Embryonic facial prominence (tissue), 1 donor: Measurements from ENCODE around the gene GABRD.
"Not testable (repeated sequence)": the region's sequence is repeated elsewhere in the genome, so short reads cannot be mapped to it uniquely, and the experiment has no call there.

Experiments
- DNase-seq: peaks from one replicate; pipeline ENCODE4 v3.0.0-alpha.2; 2016; ENCODE audit errors: extremely low spot score

The GABRD gene, protein sequence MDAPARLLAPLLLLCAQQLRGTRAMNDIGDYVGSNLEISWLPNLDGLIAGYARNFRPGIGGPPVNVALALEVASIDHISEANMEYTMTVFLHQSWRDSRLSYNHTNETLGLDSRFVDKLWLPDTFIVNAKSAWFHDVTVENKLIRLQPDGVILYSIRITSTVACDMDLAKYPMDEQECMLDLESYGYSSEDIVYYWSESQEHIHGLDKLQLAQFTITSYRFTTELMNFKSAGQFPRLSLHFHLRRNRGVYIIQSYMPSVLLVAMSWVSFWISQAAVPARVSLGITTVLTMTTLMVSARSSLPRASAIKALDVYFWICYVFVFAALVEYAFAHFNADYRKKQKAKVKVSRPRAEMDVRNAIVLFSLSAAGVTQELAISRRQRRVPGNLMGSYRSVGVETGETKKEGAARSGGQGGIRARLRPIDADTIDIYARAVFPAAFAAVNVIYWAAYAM

DNA sequence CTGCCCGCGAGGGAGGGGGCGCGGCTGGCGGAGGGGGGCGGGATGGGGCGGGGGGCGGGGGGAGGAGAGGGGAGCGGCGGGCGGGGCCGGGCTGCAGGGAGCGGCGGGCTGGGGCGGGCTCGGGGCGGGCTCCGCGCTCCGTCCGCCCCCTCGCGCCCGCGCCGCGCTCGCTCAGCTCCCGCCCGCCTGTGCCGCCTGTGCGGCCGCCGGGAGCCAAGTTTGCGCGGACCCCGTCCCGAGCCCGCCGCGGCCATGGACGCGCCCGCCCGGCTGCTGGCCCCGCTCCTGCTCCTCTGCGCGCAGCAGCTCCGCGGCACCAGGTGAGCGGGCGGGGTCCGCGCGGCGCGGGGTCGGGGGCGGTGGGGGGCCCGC is at the start of gene GABRD:
Gene GABRD, plus strand, starts transcription at position 174 of the 372 bp plus-strand sequence. Its CDS starts 79 bp downstream, at position 253.
- no peak for DNase-seq

DNA sequence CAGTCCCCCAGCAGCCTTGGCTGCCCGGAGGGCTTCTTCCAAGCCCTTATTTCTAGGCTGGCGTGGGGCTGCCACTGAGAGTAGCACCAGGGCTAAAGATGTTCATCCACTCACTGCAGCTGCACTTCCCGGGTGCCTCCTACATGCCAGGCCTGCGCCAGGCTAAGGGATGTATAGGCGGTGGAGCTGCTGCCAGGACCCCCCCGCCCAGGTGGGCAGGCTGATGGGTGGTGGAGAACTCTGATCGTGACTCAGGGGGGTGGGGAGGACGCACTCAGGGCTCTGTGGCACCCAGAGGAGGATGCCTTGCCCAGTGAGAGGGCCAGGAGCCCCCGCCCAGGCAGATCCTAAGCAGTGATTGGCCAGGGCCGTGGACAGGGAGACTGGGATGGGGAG is 49.6 kb upstream of the GABRD start:
- DNase-seq: no peak

DNA sequence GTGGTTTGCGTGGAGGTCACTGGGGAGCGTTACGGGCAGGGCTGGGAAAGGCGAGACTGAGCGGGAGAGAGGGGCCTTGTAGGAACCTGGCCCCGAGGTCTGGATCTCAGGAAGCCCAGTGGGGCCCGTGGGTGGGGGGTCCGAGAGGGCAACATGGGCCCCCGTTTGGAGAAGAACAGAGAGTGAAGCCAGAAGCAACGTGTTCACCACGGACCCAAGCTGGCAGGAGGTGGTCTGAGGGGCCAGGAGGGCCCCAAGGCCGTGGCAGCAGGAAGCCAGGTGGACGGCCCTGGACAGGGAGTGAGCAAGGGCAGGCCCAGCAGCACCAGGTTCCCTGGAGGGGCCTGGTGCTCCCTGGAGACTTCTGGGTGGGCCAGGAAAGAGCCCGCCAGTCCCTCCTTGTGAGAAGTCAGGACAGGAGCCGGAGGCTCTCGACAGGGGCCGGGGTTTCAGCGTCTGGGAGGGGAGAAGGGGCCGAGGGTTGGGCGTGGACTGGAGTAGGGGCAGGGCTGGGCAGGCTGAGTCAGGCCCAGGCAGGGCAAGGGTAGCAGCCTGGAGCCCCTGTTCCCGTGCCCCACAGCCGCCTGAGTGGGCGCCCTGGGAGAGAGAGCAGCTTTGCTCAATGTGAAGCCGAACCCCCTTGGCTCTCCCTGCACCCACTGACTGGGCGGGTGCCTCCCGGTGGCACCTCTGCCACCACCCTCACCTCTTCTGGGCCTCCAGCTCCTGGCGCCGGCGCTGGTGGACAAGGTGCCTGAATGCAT is 49.0 kb upstream of the GABRD start:
- DNase-seq: no peak

DNA sequence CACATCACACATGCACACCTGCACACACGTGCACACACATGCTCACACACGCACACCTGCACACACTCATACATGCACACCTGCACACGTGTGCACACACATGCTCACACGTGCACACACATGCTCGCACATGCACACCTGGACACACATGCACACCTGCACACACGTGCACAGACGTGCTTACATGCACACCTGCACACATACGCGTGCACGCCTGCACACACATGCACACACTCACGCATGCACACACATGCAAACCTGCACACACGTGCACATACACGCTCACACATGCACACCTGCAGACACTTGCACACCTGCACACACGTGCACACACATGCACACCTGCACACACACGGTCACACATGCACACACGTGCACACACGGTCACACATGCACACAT is 48.1 kb upstream of the GABRD start:
- DNase-seq: no peak

DNA sequence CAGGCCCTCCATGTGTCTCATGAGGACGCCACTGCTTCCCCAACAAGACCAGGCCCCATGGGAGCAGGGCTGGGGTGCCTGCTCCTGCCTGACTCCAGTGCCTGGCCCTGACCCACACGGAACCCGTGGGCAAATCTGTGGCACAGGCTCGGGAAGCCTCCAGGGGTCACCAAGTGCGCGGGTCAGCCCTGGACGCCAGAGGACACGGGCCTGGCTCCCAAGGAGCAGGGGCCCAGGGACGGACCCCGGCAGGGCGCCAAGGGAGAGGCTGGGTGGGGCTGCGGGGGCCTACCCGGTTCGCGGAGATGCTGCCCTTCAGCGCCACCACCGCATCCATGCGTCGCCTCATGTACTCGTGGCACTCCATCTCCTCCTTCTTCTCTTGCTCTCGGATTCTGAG is 47.5 kb upstream of the GABRD start:
- no peak for DNase-seq

DNA sequence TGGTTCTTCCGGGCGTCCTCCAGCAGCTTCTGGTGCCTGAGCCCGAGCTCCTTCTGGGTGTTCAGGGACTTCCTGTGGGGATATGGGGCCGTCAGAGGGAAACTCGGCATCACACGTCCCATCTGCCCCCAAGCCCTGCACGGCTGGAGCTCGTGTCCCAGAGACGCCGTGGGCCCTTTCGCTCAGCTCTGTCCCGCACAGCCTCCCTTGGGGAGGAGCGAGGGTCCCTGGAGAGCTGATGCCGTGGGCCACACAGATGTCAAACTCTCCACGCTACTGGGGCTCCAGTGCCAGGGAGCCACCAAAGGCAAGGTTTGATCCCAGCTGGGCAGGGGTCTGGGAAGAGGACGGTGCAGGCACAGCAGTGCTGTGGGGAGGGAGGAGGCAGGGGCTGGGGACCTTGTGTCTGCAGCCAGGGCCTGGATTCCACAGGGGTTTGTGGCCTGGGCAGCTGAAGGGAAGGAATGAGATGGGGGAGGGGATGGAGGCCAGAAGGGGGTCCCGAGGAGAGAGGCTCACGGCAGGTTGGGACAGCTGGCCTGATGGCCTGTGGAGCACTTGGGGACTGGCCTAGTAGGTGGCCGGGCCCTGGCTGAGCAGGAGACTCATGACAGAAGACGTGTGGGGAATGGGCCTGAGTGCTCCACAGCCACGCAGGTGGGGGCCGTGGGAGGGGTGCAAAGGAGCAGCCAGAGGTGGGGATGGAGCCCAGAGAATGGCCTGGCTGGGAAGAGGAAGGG is 46.0 kb upstream of the GABRD start:
- no peak for DNase-seq

DNA sequence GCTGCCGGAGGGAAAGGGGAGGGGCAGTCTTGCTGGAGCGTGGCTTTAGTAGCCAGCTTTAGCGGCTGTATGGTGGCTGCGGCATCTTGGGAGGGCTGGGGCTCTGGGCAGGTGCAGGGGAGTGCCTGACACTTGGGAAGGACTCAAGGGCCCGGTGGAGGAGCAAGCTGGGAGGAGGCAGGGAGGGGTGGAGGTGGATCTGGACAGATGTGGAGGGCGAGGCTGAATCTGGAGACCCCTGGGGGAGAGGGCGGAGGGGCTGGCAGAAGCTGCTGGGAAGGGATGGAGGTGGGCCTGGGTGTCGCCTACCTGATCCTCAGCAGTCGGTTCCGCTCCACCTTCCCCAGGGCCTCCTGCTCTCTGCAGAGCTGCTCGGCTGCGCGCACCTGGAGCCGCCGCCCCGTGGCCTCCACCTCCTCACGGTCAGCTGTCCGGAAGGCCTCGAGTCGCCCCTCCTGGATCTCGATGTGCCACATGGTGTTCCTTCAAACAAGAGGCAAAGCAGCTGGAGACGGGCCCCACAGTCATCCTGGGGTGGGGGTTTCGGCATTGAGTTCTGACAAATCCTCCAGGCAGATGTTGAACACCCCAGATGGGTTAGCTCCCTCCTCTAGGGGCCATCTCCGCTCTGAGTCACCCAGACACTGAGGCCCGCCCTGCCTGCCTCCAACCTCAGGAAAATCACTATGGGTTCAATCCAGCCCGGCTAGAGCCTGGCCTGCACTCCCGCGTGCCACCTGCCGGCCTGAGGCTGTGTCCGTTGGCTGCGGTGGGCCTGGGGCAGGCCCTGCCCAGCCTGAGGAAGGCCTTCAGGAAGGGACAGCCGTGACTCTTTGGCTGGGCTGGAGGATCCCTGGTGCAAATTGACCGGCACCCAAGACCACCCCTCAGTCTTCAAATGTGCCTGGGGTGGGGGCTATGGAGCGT is 45.2 kb upstream of the GABRD start:
- DNase-seq: no peak

DNA sequence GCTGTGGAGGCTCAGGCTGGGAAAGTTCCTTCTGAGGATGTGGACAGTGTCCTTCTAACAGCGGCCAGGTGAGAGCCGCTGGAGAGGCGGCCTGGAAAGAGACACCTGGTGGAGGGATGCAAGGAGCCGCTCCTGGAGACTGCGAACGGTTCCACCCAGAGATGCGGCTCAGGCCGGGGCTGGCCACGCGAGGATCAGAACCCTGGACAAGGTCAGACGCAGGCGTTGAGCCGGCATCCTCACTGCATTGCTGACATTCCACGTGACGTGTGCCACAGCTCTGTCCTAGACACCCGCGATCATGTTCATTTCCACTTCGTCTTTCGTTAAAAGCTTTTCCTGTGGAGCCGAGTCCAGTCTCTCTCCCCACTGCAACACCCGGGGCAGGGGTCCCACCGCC is 44.3 kb upstream of the GABRD start:
- DNase-seq: no peak

DNA sequence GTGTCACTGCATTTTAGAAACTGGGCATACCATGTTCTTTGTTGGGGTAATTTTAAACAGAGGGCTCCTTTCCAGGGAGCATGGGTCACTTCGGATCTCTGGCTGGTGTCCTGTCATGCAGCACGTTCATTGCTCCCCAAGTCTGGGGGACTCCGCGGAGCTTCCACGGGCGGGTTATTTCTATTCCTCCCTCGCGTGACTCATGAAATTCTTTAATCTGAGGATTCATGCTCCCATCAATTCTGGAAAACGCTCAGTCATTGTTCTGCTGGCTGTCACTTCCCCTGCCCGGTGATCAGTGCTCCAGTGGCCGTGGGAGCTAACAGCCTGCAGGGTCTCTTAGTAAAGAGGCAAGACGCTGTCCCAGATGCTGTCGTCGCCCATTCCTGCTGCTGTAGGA is 43.6 kb upstream of the GABRD start:
- DNase-seq: no peak

DNA sequence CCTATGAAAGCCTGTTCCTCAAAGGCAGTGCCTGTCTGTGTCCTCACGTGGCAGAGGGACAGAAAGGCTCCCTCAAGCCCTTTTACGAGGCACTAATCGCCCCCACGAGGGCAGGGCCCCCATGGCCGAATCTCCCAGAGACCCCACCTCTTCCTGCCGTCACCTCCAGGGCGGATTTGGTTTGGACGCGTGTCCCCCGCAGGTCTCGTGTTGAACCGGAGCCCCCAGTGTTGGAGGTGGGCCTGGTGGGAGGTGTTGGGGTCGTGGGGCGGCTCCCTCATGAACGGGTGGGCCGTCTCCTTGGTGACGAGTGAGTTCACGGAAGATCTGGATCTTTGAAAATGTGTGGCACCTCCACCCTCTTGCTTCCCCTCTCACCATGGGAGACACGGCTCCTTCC is 43.1 kb upstream of the GABRD start:
- DNase-seq: no peak

DNA sequence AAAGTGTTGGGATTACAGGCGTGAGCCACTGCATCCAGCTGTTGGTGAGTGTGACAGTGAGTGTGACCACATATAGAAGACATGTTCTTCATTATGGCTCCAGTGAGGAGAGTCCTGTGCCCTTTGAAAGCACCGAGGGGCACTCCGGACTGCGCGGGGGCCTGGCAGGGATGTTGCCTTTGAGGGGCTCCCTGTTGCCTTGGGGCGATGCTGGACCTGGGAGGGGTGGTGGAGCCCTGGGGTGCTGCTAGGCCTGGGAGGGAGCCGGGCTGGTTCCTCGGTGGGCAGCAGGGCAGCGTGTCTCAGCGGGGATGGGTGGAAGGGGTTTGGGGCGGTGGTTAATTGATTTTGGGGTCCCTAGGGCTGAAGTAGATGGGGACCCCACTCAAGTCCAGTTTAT is 41.0 kb upstream of the GABRD start:
- no peak for DNase-seq

DNA sequence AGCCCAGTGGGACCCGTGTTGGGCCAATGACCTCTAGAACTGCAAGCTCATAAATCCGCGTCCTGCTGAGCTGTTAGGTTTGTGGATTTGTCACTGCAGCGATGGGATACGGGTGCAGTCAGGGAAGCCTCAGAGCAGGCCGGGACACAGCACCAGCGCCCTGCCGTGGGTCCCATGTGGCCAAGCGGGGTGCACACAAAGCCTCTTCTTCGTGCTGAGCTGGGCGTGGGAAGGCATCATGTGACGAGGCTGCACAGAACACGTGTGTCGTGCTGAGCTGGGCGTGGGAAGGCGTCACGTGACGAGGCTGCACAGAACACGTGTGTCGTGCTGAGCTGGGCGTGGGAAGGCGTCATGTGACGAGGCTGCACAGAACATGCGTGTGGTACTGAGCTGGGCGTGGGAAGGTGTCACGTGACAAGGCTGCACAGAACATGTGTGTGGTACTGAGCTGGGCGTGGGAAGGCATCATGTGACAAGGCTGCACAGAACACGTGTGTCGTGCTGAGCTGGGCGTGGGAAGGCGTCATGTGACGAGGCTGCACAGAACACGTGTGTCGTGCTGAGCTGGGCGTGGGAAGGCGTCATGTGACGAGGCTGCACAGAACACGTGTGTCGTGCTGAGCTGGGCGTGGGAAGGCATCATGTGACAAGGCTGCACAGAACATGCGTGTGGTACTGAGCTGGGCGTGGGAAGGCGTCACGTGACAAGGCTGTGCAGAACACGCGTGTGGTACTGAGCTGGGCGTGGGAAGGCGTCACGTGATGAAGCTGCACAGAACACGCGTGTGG is 40.3 kb upstream of the GABRD start:
- not testable (repeated sequence) for DNase-seq

DNA sequence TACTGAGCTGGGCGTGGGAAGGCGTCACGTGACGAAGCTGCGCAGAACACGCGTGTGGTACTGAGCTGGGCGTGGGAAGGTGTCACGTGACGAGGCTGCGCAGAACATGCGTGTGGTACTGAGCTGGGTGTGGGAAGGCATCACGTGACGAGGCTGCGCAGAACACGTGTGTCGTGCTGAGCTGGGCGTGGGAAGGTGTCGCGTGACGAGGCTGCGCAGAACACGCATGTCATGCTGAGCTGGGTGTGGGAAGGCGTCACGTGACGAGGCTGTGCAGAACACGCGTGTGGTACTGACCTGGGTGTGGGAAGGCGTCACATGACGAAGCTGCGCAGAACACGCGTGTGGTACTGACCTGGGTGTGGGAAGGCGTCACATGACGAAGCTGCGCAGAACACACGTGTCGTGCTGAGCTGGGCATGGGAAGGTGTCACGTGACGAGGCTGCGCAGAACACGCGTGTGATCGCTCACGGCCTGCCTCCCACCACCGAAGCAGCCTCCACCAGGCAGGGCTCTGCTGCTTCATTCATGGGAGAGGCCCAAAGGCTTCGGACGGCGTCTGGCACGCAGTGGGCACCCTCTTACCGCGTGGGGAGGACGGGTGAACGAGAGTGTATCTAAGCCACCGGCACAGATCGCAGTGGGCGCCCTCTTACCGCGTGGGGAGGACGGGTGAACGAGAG is 39.5 kb upstream of the GABRD start:
- DNase-seq: no peak

DNA sequence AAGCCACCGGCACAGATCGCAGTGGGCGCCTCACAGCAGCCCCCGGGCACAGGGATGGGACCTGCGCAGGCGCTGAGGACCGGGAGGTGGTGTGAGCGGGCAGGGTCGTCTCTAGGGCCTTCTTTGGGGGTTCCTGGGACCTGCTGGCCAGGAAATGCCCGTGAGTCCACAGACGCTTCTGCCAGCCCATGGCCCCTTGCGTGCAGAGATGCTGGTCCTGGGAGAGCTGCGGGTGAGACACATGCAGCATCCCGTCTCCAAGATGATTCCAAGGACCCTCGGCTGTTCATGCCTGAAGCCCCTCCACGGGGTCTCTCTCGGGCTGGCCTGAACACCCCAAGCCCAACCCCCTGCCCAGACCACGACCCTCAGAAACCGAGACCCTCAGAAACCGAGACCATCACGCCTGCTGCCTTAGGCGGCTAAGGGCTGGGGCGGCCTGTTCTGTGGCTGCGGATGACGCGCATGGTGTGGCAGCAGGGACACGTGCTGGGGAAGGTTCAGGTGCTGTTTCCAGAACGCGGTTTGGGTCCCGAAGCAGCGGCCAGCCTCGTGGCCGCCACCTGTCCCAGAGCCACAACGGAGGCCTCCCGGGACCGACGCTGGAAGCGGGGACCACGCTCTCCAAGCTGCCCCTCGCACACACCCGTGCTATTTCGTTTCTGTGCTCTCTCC is 38.5 kb upstream of the GABRD start:
- DNase-seq: no peak

DNA sequence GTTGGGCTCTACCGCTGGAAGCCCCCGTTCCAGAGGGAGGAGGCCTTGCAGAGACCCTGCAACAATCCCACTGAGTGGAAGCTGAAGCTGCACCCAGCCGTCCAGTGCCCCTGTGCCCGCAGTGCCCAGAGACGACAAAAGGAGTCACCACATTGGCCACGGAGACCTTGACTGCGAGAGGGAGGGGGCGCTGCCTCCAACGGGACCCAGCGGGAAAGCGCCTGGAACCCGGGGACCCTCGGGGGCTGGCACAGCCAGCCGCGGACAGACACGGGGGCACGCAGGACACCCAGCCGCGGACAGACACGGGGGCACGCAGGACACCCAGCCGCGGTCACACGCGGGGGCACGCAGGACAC is 38.0 kb upstream of the GABRD start:
- no peak for DNase-seq

DNA sequence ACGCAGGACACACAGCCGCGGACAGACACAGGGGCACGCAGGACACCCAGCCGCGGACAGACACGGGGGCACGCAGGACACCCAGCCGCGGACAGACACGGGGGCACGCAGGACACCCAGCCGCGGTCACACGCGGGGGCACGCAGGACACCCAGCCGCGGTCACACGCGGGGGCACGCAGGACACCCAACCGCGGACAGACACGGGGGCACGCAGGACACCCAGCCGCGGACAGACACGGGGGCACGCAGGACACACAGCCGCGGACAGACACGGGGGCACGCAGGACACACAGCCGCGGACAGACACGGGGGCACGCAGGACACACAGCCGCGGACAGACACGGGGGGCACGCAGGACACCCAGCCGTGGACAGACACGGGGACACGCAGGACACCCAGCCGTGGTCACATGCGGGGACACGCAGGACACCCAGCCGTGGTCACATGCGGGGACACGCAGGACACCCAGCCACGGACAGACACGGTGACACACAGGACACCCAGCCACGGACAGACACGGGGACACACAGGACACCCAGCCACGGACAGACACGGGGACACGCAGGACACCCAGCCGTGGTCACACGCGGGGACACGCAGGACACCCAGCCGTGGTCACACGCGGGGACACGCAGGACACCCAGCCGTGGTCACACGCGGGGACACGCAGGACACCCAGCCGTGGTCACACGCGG is 37.4 kb upstream of the GABRD start:
- not testable (repeated sequence) for DNase-seq

DNA sequence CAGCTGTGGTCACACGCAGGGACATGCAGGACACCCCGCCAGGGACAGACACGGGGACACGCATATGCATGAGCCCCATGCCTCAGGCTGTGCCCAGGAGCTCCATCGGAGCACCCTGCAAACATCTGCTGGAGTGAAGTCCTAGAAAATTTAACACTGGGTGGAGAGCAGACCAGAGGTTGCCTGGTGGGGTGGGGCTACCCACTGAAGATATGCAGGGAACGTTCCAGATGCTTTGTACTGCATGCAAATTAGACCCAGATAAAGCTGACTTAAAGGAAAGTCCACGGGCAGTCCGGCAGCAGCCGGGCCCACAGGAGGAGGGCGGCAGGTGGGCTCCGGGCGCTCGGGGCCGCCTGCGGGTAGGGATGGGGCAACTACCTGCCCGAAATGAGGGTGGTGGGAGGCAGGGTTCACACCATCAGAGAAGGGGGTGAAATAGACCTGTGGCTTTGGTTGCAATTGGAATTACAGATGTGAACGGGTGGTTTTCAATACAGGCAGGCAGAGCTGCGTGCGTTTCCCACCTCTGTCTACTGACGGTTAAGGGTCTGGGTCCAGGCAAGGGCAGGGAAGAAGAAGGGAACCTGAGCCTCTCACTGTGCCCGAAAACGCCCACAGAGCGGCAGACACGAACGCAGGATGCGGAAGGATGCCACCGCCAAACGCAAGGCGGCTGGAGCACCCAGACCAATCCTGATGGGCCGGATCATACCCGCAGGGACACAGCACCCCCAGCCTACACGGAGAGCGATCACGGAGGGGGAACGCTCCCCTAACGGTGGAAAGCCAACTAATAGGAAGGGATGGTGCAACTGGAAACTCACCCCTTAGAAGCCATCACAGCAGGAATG is 36.5 kb upstream of the GABRD start:
- DNase-seq: no peak

DNA sequence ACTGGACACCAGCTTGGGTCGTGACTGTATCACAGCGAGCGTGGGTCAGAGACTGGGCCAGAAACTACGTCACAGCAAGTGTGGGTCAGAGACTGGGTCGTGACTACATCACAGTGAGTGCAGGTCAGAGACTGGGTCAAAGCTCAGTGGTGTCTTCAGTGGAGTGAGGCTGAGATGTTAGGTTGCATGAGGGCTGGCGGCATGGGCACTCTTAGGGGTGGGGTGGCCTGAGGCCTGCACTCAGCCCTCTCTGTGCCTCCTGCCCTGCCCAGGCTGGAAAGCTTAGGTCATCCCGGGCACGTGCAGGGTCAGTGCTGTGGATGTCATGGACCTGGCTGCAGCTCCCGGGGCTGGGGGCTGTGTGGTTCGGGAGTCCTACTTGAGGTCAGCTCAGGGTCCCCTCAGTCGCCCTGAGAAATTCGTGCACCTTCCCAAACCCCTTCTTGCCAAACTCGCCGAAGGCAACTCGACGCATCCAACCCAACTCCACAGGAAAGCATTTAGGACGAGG is 34.5 kb upstream of the GABRD start:
- no peak for DNase-seq
